A549 treated with AZD9567 at 1 μM for 4 hours (cell line): ENCODE results near the gene STK39. TPM values are rescaled to one million over a fixed set of nuclear protein-coding genes. Genes with fewer than 3 reads are reported as not detected.

Source experiments
- total RNA-seq: library from RNA; stranded (reverse); fragments of 200-300 nt; extraction: Qiagen RNA extraction; gene quantifications from 5 replicates; pipeline ENCODE4 v1.2.3, GENCODE V29; 2022; ENCODE audit not compliant: insufficient read depth

Gene STK39
- total RNA-seq: 15.8 to 27.9 TPM (median 19.0 TPM) in 5 replicates

GRCh38 chr2:168247341-168248261 is at the start of gene STK39:
STK39 (minus strand) TSS chr2:168247595; CDS start chr2:168247435, 160 bp downstream.

Other genes with a start within 250 kb of the STK39 start
- gene CERS6, start 208.7 kb upstream of the STK39 start, total RNA-seq: 13.6 to 19.5 TPM (median 16.7 TPM) in 5 replicates